GM21576 (cell line): ENCODE results near the gene GRB7.
A peak's percentile ranks its signal among the peaks of the same experiment; 100 is the strongest.
"Not testable (repeated sequence)": the region's sequence is repeated elsewhere in the genome, so short reads cannot be mapped to it uniquely, and the experiment has no call there.

ENCODE experiments used
- ATAC-seq: cut with Tn5 transposase; IDR thresholded peaks from one replicate; pipeline ENCODE4 v1.9.1; 2021; ENCODE audit warnings: mild to moderate bottlenecking, moderate library complexity; ENCODE audit not compliant: unreplicated experiment

GRB7 gene

GRCh38 chr17:39750131-39751015 lies 12.6 kb downstream of the GRB7 start:
- ATAC-seq, result no peak

DNA sequence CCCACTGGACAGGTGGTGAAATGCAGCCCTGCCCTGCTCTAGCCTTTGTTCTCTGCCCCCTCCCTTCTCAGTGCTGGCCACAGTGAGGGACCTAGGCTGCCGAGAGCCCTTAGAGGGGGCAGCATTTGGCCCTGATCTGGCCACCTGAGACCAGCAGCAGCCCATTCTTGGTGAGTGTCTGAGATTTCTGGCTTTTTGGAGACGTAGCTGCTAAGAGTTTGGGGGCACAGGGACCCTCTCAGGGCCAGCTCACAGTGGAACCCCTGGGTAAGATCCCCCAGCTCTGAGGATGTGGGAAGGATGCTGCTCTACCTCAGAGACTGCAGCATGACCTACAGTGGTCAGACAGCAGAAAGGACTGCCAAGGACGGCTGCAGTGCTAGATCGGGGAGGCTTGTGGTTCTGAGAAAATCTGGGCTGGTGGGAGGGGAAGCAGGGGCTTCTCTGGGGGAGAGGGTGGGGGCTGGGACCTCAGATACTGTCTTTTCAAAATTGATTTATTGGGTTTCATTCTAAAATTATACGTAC lies 13.3 kb downstream of the GRB7 start:
- ATAC-seq, result no peak

- ATAC-seq, result no peak
Observed at GRCh38 chr17:39751637-39752036, 13.9 kb downstream of the GRB7 start.

- ATAC-seq, result no peak
Observed at GRCh38 chr17:39752241-39752881, 14.6 kb downstream of the GRB7 start.

- peak; percentile 23 for ATAC-seq
Observed at GRCh38 chr17:39753514-39754160, 15.9 kb downstream of the GRB7 start.

GRCh38 chr17:39754161-39754957 lies 16.6 kb downstream of the GRB7 start:
- peak; percentile 52 for ATAC-seq

DNA sequence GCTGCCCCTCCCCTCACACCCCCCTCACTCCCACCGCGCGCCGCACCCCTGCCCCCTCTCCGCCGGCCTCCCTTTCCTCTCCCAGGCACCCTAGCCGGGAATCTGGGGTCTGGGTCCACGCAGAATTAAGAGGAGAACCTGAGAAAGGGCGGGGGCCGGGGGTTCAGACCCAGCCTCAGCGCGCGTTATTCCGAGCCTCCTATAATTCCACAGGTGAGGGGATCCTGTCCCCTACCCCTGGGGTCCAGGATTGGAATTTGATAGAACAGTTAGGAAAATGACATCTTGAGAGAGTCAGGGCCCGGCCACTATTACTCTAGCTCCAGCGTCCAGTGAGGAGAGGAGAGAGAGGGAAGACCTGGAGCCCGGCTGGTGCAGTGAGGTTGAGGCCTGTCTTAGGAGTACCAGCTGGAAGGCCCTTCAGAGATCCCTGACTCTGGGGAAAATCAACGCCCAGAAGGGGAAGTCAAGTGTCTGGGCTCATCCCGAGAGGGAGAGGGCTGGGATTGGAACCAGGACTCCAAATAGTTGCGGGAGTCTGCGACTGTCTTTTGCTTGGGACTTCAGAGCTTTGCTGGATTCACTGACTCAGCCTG lies 17.3 kb downstream of the GRB7 start:
- ATAC-seq, result no peak

DNA sequence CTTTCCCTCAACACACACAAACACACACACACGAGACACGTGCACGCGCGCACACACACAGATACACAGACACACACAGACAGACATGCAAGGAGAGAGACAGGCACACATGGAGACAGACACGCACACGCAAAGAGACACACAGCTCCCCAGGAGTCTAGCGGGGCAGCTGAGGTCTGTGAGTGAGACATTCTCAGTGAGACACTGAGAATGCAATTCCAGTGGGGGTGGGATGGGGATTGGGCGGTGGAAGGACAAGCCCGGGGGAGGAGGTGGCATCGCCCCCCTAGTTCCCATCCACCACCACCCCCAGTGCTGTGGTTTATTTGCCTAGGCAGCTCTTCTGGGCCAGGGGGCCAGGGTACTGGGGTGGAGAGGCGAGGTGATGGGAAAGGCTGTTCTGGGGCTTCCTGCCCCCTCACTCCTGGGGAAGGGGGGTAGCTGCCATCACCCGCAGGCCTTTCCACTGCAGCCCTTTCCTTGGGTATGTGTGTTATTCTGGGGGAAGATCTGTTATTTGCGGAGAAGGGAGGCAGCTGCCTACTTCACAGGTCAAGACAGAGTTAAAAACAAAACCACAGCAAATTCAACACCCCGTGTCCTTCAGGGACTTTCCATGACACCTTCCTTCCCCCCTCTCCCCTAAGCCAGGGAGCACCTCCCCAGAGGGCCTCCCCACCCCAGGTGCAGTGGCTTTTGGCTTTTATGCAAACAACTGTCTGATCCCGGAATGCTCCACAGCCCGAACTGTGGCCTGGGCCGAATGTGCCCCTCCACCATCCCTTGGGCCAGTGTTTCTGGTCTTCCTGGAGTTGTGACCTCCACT lies 18.0 kb downstream of the GRB7 start:
- ATAC-seq, result no peak

DNA sequence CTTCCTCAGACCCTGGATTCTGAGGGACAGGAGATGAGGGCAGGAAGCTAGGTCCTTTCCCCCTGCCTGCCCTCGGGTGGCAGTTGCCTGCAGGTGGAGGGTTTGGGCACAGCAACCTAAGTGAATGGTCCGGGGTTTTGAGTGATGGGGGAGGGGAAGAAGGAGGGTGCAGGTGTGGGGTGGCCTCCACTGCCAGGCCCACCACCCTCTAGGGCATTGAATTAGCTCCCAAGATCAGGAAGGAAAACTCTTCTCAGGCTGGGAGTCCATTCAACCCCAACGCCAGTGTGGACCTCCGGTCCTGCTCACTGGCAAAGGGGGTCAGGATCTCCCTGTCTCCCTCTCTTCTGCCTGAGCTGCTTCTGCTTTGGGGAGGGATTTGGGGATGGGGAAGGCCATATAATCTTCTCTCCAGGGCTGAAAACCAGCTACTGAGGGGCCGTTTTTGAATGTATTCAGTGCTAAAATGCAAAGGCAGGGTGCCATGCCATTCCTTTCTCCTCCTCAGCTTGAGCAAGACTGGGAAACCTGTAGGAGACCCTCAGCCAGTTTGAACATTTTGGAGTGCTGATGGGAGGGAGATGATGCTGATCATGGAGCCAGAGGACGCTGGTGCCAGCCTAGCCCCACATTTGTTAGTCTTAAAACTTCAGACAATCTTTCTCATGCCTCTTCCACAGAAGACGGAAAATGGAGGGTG lies 18.8 kb downstream of the GRB7 start:
- no peak for ATAC-seq

DNA sequence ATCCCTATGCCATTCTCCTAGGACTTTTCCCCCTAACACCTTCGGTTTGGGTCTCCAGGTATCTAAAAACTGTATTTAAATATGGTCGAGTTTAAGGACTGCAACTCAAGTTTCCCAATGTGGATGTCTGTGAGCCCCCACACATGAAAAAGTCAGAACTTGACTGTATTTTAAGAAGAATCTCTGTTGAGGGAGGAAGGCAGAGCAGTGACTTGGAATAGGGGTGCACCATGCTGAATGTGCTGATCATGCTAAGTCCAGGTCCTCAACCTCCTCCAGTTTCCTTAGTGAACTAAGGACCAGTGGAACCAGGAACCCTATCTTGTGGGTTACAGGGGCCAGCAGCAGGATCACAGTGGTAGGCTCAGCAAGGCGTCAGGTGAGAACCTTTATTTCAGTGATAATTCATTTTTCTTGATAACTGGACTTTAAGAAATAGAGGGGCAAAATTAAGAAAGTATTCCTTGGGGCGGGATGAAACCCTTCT lies 19.5 kb downstream of the GRB7 start:
- no peak for ATAC-seq

GRCh38 chr17:39757931-39758873 lies 20.5 kb downstream of the GRB7 start:
- no peak for ATAC-seq

- ATAC-seq, result no peak
Observed at GRCh38 chr17:39759204-39759603, 21.5 kb downstream of the GRB7 start.

DNA sequence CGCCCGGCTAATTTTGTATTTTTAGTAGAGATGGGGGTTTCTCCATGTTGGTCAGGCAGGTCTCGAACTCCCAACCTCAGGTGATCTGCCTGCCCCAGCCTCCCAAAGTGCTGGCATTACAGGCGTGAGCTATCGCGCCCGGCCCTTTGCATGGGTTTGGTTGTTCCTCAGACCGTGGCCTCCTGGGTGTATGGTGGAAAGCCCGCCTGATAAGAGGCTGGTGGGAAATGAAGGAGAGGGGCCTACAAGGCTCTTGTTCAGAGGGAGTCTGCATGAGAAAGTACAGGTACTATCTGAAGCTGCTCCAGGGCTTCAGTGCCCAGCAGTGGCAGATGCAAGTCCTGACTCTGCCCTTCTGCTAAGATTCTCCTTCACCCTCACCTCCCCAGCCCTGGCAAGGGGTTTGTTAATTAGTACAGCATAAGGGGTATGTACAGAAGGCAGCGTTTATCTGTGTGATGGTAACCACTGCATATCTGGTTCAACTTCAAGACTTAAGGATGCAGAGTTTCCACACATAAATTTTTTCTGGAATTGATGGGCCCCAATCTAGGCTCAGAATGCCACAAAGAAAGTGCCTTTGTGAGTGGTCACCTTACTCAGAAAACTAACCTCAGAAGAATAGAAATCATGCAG lies 24.2 kb downstream of the GRB7 start:
- no peak for ATAC-seq

GRCh38 chr17:39763051-39763820 lies 25.5 kb downstream of the GRB7 start:
- no peak for ATAC-seq

- ATAC-seq, result not testable (repeated sequence)
Observed at GRCh38 chr17:39764171-39764570, 26.4 kb downstream of the GRB7 start.

- ATAC-seq, result no peak
Observed at GRCh38 chr17:39765175-39765574, 27.4 kb downstream of the GRB7 start.
